COR-L47 (cell line): Measurements from ENCODE around the gene GCK.

Experiments used
- DNase-seq: peaks from one replicate; lab custom pipeline; 2025; lab: John Stamatoyannopoulos, UW

The GCK gene

DNA sequence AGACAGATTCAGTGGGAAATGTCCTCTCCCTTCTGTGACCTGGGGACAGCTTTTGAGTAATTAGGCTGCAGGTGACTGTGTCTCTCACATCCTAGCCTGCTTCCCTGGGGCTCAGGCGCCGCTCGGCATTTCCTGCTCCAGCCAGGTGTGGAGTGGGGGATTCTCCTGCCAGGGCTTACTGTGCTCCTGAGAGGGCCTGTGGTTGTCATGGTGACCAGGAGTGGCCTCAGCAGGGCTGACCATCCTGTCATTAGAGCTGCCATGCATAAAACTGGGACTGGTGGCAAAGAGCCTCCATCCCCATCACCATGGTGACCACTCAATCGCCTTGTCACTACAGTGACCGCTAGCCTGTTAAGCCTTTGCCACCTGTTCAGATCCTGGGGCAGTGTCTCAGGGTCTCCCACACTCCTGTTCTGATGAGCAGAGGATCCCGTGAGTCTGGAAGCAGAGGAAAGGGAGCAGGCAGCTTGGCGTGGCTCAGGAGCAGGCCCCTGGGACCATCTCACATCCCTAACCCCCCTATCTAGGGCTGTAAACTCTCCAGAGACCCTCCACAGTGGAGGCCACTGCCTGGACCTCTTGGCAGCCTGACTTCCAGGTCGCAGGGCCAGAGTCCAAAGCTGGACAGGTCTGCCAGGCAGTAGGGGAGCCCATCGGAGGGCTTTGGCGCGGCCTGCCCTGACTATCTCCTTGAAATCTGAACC, at the start of gene GCK:
Gene GCK (minus strand): TSS at position 154 of the 707 bp plus-strand sequence. CDS start 486 bp downstream, outside the sequence.
- peak; percentile 99 for DNase-seq

DNA sequence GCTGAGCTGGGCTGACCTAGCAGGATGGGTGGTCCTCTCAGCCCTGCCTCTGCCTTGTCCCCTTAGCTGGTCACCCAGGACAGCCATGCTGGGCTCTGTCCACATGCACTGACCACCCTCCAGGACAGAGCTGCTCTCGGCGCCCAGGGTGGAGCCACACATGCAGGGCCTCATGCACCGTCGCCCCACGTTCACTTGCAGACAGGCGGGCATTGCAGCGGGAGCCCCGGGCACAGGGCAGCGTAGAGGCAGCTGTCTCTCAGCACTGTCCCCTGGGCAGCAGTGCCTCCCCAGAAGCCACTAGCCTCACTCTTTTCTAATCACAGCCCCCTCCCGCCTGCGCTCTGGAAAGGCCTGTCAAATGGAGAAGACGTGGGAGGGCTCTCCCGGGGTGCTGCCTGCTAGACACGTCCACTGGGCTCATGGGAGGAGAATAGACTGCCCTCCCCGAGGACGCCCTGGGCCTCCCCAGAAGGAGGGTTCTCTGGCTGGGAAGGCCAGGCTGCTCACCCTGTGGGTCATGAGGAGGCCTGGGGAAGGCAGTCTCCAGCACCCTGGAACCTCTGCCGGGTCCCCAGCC, 49.0 kb upstream of the GCK start:
- DNase-seq, result no peak

DNA sequence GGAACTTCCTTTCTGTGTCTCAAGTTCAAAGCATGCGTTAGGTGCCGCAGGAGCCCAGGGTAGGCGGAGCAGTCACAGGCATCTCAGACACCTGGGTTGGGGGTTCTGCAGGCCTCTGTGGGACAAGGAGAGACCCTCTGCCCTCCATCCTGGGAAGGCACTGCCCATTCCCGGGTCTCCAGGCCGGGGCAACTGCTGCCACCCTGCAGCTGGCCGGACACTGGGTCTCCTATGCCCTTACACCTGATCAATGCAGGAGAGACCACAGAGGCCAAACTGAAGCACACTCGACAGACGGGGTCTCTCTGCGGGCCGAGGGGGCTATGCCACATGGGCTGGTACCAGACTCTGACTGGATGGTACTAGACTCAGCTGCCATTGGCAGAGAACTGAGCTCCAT, 48.5 kb upstream of the GCK start:
- DNase-seq, result no peak

DNA sequence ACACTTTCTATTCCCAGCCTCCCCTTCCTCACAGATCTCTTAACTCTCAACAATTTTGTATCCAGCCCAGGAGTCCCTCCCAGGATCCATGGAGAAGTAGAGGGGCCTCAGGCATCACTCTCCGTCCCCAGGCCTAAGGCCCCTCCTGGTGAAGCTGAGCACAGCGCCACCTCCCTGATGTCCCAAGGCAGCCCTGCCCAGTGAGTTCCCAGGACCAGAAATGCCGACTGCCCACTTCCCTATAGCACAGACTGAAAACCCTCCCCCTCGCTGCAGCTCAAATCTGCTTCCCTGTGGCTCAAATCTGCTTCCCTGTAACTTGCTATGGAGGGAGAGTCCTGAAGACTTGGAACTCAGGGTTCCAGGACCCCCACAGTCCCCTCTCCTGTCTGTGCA, 47.1 kb upstream of the GCK start:
- DNase-seq, result no peak

DNA sequence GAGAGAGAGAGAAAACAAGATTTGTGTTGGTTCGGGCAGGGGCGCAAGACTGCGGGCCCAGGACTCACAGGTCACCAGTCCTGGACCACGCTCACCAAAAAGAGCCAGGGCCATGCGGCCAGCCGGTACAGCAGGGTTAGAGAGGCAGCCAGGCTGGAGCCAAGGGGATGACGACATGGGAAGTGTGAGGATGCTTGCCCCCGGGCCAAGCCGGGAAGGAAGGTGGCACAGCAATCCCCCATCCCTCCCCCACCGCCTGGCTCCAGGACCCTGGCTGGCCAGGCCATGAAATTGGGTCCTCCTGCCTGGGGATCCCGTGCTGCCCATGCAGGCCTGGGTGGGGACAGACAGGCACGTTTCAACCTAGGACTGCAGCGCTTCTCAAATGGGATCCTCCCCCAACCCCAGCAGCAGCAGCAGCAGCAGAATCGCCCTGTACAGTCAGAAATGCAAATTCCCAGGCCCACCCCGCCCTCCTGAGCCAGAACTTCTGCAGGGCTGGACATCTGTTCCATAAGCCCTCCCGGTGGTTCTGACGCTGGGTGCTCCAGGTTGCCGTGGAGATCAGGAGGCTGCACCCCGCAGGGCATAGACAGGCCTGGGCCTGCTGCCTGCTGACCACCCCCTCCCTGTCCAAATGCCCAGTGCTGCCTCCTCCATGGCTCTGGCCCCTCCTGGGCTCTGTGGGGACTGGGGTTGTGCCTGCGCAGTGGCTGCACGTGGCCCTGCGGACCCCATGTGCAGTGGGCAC, 46.5 kb upstream of the GCK start:
- peak; percentile 90 for DNase-seq

DNA sequence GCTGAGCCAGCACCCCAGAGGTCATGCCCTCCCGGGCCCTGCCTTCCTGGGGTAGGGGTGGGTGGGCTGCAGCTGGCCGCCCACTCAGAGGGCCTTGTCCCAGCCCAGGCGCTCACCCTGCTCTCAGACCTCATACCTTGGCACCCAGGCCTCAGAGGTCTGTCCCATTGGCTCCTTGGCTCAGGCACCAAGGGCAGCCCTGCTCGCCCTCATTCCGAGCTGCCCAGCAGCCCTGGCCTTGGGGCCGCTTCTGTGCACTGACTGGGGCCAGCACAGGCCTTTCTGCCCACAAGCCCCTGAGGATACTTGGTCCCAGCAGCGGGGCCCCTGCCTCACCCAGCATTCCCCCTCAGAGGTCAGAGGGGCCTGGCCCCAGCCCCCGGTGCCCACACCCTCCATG, 45.8 kb upstream of the GCK start:
- DNase-seq, result no peak

DNA sequence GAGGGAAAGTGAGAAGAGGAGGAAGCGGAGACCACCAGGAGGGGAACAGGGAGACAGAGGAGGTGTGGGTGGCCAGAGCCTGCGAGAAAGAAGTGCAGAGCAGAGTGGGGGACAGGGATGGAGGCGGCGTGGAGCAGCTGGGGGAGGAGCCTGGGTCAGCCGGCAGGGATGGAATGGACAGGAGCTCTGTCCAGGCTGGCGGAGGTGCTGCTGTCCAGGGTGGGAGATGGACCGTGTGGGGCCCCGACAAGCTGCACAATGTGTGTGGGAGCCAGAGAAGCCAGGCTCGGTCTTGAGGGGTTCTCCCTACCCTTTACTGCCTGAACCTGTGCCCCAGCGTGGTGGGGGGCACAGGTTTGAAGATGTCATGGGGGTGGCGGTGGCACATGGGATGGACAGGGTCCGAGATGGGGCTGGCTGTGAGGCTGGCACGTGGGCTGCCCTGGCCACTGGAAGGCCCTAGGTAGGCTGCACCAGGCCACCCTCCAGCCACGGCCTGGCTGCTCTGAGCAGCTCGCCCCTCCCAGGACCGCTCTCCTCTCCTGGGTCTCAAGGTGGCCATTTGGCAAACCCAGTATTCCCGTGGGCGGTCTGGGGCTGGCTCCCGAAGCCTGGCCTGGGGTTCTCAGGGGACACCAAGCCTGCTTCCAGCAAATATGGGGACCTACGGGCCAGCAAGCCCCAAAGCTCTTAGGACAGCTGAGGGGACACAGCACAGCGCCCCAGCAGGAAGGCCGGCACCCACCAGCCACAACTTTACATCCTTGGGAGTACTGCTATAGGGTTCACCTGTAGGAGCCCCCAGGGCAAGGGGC, 43.9 kb upstream of the GCK start:
- DNase-seq, result no peak

DNA sequence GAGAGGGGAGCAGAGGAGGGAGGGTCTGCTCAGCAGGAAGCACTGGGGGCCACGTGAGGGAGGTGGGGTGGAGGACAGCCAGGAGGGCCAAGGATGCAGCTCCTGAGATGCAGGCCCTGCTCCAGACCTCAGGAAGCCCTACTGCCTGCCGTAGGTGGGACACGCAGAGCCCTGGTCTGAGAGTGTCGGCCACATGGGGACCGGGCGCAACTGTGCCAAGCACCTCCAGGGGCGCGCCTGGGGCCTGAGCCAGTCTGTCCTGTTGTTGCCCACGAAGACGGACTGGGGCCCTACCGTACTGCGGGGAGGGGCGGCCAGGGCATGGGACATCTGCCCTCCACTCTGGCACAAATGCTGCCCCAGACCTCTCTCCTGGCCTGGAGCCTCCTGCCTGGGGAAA, 43.2 kb upstream of the GCK start:
- no peak for DNase-seq

DNA sequence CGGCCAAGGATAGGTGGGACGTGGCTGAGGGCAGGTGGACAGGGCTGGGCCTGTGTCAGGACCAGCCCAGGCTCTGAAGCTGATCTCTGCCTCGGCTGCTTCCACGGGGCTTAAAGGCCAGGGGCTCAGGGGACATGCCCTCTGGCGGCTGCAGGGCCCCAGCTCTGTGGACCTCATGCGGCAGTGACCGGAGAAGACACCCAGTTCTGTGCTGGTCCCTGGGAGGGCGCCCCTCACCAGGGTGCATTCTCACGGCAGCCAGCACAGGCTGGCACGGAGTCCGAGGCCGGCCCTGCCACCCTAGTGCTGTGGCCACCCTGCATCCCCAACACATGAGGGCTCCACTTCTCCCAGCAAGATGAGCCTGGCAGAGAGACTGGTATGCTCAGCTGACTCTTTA, 41.8 kb upstream of the GCK start:
- no peak for DNase-seq

DNA sequence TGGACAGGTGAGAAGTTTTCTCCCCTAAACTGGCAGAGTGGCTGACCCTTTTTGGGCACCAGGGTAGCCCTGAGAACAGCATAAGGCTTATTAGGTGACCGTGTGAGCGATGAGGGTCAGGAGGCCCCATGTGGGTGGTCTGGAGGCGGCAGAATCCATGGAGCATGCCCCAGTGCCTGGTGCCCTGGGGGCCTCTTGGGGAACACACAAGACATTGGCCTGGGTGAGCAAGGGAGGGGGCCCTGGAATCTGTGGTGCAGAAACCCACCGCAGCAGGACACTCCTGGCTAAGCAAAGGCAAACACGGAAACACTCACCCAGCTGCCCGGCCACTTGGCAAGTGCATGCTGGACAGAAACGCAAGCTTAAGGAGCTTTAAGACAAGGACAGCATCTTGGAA, 41.0 kb upstream of the GCK start:
- DNase-seq, result no peak

DNA sequence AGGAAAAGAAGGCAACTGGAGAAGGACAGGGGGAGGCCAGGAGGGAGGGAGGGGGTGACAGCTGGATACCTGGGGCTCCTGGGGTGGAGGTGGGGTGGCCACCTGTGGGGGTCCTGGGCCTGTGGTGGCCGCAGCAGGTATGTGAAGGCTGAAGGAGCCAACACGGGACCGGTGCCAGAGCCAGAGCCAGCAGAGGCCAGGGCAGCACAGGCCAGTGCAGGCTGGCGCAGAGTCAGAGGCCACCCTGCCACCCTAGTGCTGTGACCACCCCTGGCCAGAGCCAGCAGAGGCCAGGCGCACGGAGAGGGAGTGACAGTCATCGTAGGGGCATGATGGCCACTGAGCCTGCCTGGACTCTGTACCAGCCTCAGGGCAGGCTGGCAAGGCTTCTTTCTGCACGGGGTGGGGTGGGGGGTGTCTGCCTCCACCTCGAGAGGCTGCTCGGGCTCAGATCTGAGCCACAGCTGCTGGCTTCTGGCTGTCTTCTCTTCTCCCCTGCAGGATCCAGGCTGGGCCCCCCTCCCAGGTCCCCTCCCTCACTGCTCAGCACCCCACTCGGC, 40.4 kb upstream of the GCK start:
- no peak for DNase-seq

DNA sequence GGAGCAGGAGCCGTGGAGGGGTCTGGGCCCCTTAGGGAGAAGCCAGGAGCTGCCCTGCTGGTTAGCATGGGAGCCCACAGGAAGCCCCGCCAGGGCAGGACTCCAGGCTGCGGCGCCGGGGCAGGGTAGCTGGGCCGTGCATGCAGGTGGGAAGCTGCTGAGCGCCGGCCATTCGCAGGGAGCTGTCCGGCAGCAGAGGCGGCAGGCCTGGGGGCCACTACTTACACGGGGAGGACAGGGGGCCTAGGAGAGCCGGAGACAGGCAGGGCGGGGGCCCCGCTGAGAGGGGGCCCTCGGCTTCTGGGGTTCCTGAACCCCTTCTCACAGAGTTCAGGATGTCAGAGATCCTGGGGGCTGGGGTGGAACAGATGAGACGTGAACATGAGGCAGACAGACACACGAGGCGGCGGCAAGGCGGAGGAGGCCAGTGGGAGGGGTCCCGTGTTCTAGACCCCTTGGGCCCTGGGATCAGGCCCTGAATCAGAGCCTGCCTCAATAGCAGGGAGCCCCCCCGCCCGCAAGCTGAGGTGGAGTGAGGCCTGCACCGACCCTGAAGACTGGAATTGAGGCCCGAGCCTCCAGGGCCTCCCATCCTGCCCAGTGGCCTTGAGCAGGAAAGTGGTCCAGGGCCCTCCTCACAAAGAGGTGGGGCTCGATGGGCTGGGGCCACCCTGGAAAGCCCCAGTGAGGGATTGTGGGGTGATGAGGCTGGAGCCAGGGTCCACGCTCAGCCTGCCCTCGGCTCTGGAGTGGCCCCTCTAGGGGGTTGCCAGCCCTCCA, 39.5 kb upstream of the GCK start:
- no peak for DNase-seq

DNA sequence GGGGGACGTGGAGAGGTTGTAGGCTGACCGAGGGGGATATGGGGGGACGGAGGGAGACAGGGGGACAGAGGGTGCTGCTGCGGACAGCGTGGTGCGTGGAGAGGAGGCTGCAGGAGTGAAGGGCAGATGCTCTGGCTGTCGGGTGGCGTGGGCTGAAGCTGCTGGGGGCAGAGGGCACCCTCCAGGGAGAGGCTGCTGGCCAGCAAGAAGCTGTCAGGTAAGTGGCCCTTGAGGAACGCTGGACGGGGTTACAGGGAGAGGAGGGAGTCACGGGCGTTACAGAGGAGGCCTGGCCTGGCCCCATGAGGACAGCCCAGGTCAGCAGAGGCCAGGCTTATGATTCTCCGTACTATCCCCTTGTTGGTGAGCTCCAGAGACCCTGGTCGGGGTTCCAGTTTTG, 38.7 kb upstream of the GCK start:
- no peak for DNase-seq

DNA sequence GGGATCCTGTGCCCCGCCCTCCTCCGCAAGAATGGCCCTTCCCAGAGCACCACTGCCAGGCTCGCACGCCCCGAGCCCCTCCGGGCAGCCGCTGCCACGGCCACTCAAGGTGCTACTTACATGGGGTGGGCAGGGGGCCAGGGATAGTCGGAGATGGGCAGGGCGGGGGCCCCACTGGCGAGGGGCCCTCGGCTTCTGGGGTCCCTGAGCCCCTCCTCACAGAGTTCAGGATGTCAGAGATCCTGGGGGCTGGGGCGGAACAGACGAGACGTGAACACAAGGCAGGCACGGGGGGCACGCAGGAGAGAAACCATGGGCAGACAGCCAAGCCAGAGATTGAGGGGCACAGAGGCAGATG, 37.1 kb upstream of the GCK start:
- DNase-seq, result no peak

DNA sequence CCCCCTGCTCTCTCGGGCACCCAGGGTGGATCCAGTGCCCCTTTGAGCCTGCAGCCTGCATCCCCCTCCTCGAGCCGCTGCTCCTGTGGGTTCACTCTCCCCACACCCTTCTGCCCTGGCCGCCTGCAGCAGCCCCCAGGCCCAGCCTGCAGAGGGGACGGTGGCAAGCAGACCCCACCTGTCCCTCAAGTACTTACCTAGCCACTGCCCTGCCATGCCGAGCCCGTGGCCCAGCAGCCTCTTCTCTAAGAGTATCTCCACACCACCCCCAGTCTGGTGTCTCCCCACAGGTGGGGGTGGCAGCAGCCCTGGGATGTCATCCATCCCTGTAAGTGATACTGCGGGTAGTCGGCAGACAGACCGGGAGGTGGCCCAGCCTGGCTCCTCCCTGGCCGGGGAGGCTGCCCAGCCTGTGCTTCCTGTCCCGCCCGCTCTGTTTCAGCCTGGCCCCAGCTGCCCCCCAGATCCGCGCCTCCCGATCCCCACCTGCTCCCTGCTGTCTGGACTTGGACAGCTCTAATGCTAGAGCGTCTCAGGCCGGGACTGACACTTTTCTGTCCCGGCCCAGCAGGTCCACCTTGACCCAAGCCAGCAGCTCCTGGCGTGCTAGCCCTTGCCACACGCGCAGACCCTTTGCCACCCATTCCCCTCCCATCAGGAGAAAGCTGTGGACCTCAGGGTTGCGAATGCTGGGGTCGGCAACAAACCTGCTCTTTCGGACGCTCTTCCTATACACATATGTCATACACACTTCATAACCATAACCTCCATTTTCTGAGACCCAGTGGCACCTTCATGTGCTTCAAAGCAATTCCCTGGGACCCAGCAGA, 36.5 kb upstream of the GCK start:
- peak; percentile 50 for DNase-seq

DNA sequence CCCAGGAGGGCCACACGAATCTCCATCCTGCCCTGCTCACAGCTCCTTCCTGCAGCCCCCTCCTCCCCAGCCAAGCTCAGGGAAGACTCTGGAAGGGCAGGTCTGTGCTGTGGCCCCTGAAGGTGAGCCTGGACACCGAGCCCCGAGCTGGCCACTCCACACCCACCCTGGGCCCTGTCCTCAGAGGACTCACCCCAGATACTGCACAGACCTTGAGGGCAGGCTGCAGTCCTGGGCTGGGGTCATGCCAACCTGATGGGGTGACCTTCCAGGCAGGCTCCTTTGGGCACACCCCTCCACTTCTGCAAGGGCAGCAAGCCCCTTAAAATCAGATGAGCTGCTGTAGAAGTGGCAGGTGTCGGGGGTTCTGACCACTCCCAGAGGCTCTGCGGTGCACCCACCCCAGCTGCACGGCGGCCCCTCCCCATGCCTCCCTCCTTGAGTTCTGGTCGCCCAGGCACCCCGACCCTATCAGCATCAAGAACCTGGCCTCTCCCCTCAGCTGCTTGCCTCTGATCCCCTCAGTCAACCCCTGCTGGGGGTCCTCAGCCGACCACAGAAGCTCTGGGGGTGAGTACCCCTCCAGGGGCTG, 35.8 kb upstream of the GCK start:
- no peak for DNase-seq

DNA sequence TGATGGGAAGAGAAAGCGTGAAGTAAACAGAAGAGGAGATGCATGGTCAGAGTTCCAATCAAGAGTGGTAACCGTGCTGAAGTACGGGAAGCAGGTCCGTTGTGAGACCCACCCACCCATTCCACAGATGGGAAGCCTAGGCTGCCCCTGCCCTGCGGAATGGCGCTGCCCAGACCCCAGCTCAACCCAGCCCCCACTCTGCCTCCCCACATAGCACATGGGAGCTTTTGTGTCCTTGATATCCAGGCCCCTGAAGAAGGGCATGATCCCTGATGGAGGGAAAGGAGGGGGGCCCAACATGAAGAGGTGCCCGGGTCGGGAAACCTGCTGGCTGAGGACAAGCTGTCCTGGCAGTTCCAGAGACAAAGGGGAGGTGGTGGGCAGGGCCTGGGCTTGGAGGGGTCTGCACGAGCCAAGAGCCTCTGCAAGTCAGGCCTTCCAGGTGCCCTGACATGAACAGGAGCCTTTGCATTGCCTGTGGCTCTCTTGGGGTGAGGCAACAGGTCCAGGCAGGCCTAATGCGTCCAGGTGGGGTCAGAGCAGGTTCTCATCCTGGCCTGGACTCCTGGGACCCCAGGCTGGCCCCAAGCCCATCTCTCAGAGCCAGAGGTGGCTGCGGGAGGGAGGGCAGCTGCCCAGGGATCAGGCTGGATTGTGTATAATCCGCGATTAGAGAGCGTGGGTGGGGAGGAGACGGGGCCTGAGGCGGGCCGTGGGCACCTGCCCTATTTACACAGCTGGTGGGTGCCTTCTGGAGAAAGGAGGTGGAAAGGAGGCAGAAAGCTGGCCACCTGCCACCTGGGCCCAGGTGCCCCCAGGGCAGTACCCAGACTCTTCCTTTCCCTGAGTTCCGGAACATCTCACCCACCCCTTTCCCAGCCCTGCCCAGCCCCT, 35.1 kb upstream of the GCK start:
- DNase-seq, result peak; percentile 87

DNA sequence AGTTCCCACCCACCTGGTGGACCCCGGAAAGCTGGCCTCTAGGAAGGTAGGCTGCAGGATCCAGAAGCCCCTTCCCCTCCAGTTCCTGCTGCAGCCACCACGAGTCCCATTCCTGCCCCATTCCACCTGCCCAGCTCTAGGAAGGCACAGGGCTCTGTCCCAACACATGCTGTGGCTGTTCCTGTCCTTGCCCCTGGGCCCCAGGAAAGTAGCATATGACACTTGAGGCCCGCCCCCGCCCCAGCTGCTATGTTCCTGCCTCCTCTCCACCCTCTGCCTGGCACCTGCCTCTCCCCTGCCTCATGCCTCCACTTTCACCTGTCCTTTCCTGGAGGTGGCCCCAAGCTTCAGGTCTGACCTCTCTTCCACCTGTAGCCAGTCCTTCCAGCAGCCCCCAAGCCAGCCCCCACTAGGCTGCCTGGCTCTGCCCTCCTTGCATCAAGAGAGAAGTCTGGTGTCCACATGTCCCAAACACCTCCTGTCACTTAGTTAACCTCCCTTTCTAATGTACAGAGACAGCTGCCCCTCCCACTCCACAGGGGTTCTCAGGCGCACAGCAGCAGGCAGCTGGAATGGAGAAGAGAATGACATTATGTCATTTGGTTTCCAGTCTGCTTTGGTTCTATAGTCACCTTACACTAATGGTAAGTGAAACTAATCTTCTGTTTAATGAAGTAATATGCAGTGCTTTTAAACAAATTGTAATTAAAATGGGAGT, 34.3 kb upstream of the GCK start:
- peak; percentile 80 for DNase-seq
